ENCODE measurements around the gene SLC22A31.
A peak's percentile ranks its signal among the peaks of the same experiment; 100 is the strongest.

SLC22A31 gene

DNA sequence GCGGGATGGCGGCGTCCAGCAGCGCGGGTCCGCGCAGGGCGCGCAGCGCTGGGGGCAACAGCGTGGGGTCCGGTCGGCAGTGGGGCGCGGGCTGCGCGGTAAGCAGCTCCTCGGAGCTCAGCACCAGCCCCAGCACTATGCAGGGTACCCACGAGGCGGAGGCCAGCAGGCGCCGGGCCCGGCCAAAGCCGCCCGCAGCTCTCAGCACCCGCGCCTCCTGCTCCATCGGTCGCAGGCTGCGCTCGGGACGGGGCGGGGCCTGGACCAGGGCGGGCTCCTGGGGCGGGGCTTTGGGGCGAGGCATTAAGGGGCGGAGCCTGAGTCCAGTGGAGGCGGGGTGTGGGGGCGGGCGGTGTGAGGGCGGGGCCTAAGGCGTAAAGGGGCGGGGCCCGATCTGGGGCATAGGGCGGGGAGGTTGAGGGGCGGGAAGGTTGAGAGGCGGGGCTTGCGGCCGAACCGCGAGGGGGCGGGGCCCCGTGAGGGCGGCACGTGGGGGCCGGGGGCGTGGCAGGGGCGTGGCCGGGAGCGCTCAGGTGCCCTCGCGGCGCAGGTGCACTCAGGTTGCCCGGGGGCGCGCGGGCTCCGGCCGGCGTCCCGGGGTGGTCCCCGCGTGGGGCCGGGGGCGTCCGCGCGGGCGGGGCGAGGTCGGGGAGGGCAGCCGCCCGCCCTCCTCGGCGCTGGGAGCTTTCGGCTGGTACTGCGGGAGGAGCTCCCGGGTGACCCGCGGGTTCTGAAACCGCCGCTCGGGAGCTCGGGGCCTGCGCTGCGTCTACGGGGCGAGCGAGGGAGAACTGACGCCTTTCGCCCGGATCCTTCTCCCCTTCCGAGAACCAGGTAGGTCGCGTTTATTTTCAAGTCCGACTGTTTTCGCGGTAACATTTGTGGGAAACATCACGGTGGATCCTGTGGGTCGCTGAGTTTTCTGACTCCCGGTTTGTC, 1.4 kb upstream of the SLC22A31 start:
- ATAC-seq = peak; percentile 77
- no peak for TF ChIP-seq ZNF70 (CRISPR knock-in tag; IDR thresholded peaks at IDR 0.05)
- no peak for TF ChIP-seq TCF4 (CRISPR knock-in tag; IDR thresholded peaks at IDR 0.05; ENCODE audit: borderline replicate concordance)
- no peak for TF ChIP-seq RARB (CRISPR knock-in tag; IDR thresholded peaks at IDR 0.05)
- TF ChIP-seq CSDC2 (CRISPR knock-in tag; IDR thresholded peaks at IDR 0.05) = no peak
- TF ChIP-seq OSR1 (CRISPR knock-in tag; IDR thresholded peaks at IDR 0.05) = no peak
- no peak for TF ChIP-seq ESRRG (CRISPR knock-in tag; IDR thresholded peaks at IDR 0.05)
- no peak for TF ChIP-seq PPARA (CRISPR knock-in tag; IDR thresholded peaks at IDR 0.05; ENCODE audit: borderline replicate concordance)
- TF ChIP-seq, protein P1, sequence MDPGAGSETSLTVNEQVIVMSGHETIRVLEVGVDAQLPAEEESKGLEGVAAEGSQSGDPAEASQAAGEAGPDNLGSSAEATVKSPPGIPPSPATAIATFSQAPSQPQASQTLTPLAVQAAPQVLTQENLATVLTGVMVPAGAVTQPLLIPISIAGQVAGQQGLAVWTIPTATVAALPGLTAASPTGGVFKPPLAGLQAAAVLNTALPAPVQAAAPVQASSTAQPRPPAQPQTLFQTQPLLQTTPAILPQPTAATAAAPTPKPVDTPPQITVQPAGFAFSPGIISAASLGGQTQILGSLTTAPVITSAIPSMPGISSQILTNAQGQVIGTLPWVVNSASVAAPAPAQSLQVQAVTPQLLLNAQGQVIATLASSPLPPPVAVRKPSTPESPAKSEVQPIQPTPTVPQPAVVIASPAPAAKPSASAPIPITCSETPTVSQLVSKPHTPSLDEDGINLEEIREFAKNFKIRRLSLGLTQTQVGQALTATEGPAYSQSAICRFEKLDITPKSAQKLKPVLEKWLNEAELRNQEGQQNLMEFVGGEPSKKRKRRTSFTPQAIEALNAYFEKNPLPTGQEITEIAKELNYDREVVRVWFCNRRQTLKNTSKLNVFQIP (CRISPR knock-in tag; IDR thresholded peaks at IDR 0.05; ENCODE audit: borderline replicate concordance, low read depth) = no peak
- TF ChIP-seq ZC3H10 (CRISPR knock-in tag; IDR thresholded peaks at IDR 0.05) = no peak
- TF ChIP-seq ZFP30 (CRISPR knock-in tag; IDR thresholded peaks at IDR 0.05) = no peak
- TF ChIP-seq, protein P2, sequence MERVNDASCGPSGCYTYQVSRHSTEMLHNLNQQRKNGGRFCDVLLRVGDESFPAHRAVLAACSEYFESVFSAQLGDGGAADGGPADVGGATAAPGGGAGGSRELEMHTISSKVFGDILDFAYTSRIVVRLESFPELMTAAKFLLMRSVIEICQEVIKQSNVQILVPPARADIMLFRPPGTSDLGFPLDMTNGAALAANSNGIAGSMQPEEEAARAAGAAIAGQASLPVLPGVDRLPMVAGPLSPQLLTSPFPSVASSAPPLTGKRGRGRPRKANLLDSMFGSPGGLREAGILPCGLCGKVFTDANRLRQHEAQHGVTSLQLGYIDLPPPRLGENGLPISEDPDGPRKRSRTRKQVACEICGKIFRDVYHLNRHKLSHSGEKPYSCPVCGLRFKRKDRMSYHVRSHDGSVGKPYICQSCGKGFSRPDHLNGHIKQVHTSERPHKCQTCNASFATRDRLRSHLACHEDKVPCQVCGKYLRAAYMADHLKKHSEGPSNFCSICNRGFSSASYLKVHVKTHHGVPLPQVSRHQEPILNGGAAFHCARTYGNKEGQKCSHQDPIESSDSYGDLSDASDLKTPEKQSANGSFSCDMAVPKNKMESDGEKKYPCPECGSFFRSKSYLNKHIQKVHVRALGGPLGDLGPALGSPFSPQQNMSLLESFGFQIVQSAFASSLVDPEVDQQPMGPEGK (CRISPR knock-in tag; IDR thresholded peaks at IDR 0.05; ENCODE audit: borderline replicate concordance) = no peak
- TF ChIP-seq, protein P3, sequence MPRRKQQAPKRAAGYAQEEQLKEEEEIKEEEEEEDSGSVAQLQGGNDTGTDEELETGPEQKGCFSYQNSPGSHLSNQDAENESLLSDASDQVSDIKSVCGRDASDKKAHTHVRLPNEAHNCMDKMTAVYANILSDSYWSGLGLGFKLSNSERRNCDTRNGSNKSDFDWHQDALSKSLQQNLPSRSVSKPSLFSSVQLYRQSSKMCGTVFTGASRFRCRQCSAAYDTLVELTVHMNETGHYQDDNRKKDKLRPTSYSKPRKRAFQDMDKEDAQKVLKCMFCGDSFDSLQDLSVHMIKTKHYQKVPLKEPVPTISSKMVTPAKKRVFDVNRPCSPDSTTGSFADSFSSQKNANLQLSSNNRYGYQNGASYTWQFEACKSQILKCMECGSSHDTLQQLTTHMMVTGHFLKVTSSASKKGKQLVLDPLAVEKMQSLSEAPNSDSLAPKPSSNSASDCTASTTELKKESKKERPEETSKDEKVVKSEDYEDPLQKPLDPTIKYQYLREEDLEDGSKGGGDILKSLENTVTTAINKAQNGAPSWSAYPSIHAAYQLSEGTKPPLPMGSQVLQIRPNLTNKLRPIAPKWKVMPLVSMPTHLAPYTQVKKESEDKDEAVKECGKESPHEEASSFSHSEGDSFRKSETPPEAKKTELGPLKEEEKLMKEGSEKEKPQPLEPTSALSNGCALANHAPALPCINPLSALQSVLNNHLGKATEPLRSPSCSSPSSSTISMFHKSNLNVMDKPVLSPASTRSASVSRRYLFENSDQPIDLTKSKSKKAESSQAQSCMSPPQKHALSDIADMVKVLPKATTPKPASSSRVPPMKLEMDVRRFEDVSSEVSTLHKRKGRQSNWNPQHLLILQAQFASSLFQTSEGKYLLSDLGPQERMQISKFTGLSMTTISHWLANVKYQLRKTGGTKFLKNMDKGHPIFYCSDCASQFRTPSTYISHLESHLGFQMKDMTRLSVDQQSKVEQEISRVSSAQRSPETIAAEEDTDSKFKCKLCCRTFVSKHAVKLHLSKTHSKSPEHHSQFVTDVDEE (CRISPR knock-in tag; IDR thresholded peaks at IDR 0.05) = no peak
- TF ChIP-seq ISL1 (CRISPR knock-in tag; IDR thresholded peaks at IDR 0.05) = no peak
- no peak for TF ChIP-seq ZNF565 (CRISPR knock-in tag; conservative IDR thresholded peaks at IDR 0.05; ENCODE audit: low read depth)
- TF ChIP-seq GLIS3 (CRISPR knock-in tag; IDR thresholded peaks at IDR 0.05) = no peak
- TF ChIP-seq, protein P4, sequence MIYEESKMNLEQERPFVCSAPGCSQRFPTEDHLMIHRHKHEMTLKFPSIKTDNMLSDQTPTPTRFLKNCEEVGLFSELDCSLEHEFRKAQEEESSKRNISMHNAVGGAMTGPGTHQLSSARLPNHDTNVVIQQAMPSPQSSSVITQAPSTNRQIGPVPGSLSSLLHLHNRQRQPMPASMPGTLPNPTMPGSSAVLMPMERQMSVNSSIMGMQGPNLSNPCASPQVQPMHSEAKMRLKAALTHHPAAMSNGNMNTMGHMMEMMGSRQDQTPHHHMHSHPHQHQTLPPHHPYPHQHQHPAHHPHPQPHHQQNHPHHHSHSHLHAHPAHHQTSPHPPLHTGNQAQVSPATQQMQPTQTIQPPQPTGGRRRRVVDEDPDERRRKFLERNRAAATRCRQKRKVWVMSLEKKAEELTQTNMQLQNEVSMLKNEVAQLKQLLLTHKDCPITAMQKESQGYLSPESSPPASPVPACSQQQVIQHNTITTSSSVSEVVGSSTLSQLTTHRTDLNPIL (CRISPR knock-in tag; IDR thresholded peaks at IDR 0.05; ENCODE audit: low read depth) = no peak
- no peak for TF ChIP-seq ZFP3 (CRISPR knock-in tag; IDR thresholded peaks at IDR 0.05)
- no peak for TF ChIP-seq SNAI2 (CRISPR knock-in tag; IDR thresholded peaks at IDR 0.05)
- TF ChIP-seq ARNTL (CRISPR knock-in tag; IDR thresholded peaks at IDR 0.05; ENCODE audit: borderline replicate concordance, low read depth) = no peak

DNA sequence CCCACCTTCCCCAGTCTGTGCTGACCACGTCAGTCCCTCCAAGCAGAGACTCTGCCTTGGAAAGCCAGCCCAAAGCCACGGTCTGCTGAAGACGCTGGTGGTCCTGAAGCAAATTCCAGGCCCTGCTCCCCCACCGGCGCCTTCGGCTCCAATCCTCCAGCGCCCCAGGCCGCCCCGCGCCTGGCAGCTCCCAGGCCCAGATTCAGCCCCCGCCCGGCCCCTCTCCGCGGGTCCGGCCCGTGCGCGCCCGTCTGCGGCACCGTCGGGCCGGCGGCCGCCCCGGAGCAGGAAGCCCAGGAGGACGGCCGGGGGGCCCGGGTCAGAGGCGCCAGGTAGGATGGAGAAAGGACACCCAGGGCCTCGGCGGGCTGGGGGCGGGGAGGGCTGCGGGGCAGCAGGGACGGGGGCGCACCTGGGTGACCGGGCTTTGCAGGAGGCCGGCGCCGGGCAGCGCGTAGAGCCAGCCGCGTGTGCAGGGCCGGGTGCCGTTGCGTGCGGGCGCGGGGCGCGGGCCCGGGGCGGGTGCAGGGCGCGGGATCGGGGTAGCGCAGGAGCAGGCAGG, 594 bp upstream of the SLC22A31 start:
- no peak for ATAC-seq
- TF ChIP-seq RARB (CRISPR knock-in tag; IDR thresholded peaks at IDR 0.05) = no peak
- TF ChIP-seq OSR1 (CRISPR knock-in tag; IDR thresholded peaks at IDR 0.05) = no peak
- no peak for TF ChIP-seq PPARA (CRISPR knock-in tag; IDR thresholded peaks at IDR 0.05; ENCODE audit: borderline replicate concordance)
- no peak for TF ChIP-seq ZNF70 (CRISPR knock-in tag; IDR thresholded peaks at IDR 0.05)
- TF ChIP-seq ZNF565 (CRISPR knock-in tag; conservative IDR thresholded peaks at IDR 0.05; ENCODE audit: low read depth) = no peak

DNA sequence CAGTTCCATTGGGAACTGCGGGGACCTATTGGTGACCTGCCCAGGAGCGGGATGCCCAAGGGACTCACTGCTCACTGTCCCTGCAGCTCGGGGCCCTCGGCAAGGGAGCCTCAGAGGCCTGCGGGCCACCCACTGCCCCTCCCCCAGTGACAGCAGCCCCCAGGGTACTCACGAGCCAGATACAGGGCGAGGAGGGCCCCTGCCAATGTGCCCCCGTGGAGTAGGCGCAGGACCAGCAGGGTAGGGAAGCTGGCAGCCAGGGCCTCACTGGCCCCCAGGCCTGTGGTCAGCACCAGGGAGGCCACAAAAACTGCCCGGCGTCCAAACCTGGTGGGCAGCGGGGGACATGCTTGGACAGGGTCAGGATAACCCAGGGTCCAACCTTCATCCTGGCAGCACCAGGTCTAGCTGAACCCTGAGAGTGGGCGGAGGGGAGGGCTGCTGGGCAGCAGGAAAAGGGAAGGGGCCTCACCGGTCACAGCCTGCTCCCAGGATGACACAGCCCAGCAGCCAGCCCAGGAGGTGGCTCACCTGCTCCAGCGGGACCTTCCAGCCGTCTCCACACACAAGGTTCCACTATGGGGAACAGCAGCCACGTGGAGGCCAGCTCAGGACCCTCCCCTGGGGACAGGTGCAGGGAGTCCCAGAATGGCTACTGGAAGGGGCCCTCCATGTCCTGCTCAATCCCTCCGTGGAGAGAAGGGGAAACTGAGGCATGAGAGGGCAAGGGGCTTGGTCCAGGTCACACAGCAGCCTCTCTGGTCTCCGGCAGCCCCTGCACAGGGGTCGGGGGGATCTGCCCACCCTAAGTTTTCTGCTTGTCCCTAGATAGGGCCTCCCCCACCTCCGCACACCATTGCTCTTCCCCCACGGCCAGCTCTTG, 855 bp downstream of the SLC22A31 start:
- ATAC-seq = no peak
- TF ChIP-seq RARB (CRISPR knock-in tag; IDR thresholded peaks at IDR 0.05) = no peak
- no peak for TF ChIP-seq ZFP30 (CRISPR knock-in tag; IDR thresholded peaks at IDR 0.05)
- no peak for TF ChIP-seq TOX (CRISPR knock-in tag; IDR thresholded peaks at IDR 0.05; ENCODE audit: borderline replicate concordance)
- no peak for TF ChIP-seq ESRRG (CRISPR knock-in tag; IDR thresholded peaks at IDR 0.05)
- TF ChIP-seq ARNTL (CRISPR knock-in tag; IDR thresholded peaks at IDR 0.05; ENCODE audit: borderline replicate concordance, low read depth) = no peak
- TF ChIP-seq, protein P3 (CRISPR knock-in tag; IDR thresholded peaks at IDR 0.05) = no peak
